ENCODE results near the gene GABRQ. TPM values are rescaled to one million over a fixed set of nuclear protein-coding genes. Genes with fewer than 3 reads are reported as not detected.

Gene GABRQ
- not detected in 2 replicates for total RNA-seq

DNA sequence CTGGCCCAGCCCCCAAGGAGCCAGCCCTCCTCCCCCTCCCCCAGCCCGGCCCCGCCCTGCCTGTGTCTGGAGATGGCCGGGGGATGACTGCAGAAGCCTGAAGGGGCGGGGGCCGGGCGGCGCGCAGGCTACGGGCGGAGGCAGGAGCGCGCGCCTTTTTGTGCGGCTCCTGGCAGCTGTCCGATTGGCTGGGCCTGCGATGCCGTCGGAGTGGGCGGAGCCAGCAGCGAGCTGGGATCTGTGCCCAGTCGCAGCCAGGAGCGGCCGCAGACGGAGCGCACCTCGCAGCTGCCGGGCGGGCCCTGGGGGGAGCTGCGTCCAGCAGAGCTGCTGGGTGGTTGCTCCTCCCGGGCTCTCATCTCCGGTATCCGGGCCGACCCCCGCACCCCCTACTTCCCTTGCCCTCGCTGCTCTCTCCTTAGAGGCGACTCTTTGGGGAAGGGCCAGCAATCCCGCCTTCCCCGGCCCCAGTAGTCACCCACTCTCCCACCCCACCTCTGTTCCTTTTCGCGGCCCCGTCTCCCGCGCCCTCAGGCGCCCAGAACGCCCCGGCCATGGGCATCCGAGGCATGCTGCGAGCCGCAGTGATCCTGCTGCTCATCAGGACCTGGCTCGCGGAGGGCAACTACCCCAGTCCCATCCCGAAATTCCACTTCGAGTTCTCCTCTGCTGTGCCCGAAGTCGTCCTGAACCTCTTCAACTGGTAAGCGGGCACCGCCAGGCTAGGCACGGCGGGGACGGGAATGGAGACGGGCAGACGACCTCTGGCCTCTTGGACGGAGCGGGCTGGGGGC is at the start of gene GABRQ:
Gene GABRQ (plus strand): TSS at position 247 of the 794 bp plus-strand sequence. CDS start 308 bp downstream, at position 555.

DNA sequence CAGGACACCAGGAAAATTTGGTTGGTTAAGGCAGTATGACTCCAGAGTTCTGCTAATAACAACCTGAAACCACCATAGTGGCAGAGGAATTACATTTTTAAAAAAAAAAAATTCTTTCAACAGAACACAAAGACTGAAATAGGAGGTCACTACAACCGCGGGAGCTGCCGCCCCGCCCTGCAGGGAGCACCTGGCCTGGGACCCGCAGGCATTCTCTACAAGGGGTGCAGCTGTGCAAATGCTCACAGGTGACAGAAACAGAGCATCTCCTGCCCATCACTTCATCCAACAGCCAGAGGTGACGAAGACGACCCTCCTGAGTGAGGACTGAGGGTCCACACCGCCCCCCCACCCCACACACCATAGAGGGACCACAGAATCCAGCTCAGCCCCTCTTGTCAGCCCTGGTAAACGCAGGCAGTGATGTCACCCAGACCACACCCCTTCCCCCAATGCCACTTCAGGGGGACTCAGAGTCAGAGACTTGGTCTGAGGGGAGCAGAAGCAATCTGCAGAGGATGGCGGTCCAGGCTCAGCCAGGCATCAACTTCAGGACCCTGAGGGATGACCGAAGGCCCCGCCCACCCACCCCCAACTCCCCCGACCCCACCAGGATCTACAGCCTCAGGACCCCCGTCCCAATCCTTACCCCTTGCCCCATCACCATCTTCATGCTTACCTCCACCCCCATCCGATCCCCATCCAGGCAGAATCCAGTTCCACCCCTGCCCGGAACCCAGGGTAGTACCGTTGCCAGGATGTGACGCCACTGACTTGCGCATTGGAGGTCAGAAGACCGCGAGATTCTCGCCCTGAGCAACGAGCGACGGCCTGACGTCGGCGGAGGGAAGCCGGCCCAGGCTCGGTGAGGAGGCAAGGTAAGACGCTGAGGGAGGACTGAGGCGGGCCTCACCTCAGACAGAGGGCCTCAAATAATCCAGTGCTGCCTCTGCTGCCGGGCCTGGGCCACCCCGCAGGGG is 60.5 kb downstream of the GABRQ start, which contains the start of gene MAGEA3:
Gene MAGEA3 (plus strand): TSS at position 843 of the 980 bp plus-strand sequence. CDS start 2,039 bp downstream, outside the sequence.

Other genes with a start within 250 kb of the GABRQ start
- not detected in 2 replicates for gene GABRA3, start 186.6 kb upstream of the GABRQ start, total RNA-seq
- not detected in 2 replicates for gene MAGEA3, start 60.9 kb downstream of the GABRQ start, total RNA-seq
- not detected in 2 replicates for gene CSAG2, start 71.4 kb downstream of the GABRQ start, total RNA-seq
- gene MAGEA2B, start 76.7 kb downstream of the GABRQ start, total RNA-seq = not detected in 2 replicates
- not detected in 2 replicates for gene CSAG1, start 95.8 kb downstream of the GABRQ start, total RNA-seq
- not detected in 2 replicates for gene MAGEA12, start 95.9 kb downstream of the GABRQ start, total RNA-seq
- gene MAGEA2, start 115.9 kb downstream of the GABRQ start, total RNA-seq = not detected in 2 replicates
- gene CSAG3, start 121.3 kb downstream of the GABRQ start, total RNA-seq = not detected in 2 replicates
- not detected in 2 replicates for gene MAGEA6, start 131.8 kb downstream of the GABRQ start, total RNA-seq
- 28.6 and 34.0 TPM in 2 replicates for gene CETN2, start 192.9 kb downstream of the GABRQ start, total RNA-seq
- gene NSDHL, start 193.2 kb downstream of the GABRQ start, total RNA-seq = 17.9 and 25.8 TPM in 2 replicates

Measured in tracheal epithelial cell (primary cell).